Endometrium (tissue), 2 donors: Measurements from ENCODE around the gene SCGB3A1.

Experiments used
- FAIRE-seq: peaks from 2 replicates; lab custom pipeline; 2012; peaks lifted over from hg19 to GRCh38; lab: Jason Lieb, UNC
- donor health status: control.
- donor health status: control.

SCGB3A1 gene

DNA sequence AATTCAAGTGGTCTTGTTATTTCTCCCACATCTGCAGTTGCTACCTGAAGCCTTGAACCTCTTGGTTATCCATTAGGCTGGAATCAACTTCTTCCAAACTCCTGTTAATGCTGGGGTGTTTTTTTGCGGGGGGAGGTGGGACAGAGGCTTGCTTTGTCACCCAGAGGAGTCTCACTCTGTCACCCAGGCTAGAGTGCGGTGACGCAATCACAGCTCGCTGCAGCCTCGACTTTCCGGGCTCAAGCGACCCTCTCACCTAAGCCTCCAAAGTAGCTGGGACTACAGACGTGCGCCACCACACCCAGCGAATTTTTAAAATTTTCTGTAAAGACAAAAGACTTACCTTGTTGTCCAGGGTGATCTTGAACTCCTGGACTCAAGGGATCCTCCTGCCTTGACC lies 4.4 kb downstream of the SCGB3A1 start:
- no peak for FAIRE-seq

DNA sequence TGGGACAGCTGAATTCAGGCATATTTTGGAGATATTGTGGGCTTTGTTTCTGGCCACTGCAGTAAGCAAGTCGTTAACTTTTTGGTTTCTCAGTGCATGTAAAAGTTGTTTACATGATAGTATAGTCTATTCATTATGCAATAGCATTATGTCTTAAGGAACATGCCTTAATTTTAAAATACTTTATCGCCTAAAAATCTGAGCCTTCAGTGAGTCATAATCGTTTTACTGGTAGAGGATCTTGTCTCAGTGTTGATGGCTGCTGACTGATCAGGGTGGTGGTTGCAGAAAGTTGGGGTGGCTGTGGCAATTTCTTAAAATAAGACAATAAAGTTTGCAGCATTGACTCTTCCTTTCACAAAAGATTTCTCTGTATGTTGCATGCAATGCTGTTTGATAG lies 5.1 kb downstream of the SCGB3A1 start:
- no peak for FAIRE-seq

DNA sequence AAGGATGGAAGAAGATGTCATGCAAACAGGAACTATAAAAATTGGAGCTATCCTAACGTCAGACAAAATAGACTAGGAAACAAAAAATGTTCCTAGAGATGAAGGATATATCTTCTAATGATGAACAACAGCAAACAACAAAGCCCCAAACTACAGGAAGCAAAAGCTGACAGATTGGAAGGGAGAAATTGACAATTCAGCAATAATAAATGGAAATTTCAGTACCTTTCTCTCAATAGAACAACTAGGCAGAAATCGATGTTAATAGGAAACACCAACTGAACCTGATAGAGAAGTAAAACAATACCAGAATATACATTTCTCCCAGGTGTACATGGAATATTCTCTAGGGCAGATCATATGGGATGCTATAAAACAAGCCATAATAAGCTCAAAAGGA lies 7.6 kb downstream of the SCGB3A1 start:
- no peak for FAIRE-seq

DNA sequence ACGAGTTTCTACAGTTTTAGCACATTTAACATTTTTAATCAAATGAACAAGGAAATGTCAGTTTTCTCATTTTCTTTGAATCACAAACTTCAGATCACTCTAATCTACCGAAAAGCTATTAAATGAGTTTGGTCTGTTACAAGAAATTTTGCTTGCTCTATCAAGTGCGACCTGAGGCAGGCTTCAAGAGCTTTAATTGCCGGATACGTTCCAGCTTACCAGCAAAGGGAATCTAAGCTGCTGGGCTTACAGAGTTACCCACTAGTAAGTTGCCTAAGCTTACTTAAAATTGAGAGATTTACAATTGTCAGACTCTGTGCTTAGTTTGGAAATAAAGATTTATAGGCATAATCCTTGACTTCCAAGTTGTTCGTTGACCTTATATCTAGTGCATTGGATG lies 10.6 kb downstream of the SCGB3A1 start:
- FAIRE-seq: no peak

DNA sequence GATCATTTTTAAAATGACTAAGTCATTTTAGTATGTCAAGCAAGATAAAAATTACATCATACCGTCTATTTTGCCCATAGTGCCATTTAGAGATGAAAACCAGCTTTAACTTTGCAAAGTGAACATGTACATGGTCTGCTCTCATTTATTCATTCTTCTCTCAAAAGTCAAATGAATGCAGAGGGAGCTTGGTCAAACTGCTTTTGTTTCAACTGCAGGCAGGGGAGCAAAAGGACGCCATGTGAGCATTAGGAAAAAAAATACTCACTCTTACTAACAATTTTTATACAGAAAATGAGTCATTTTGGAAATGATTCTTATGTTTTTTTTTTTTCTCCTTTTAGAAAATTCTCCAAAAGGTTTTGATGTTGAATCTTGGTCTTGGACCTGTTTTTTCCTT lies 15.7 kb downstream of the SCGB3A1 start:
- no peak for FAIRE-seq

DNA sequence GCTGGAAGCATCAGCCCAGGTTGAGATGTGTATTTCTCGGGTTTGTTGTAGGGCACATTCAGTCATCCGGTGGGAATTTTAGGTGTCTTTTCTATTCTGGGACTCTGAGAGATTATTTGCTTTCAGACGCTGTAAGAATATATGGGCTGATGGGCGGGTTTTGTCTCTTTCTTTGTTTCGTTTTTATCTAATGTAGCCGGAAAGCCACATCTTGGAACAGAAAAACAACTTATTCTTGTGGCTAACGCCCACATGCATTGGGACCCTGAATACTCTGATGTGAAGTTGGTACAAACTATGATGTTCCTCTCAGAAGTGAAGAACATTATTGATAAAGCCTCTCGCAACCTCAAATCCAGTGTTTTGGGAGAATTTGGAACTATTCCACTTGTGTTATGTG lies 22.4 kb downstream of the SCGB3A1 start:
- no peak for FAIRE-seq

DNA sequence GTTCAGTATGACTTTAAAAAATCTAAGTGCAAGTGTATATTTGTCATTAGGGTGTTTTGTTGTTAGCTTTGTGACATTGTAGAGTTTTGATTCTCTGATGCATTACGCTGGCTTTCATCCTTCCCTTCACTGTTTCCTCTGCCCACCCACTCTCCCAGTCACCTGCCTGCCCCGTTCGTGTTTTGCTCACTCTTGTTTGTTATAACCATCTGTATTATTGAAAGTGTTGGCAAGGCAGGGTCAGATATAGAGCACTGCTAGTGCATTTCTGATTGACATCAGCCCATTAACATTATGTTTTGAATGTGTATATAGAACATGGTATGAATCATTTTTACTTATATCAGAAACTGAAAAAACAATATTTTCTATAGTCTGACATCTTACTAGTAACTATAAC lies 27.3 kb downstream of the SCGB3A1 start:
- no peak for FAIRE-seq

DNA sequence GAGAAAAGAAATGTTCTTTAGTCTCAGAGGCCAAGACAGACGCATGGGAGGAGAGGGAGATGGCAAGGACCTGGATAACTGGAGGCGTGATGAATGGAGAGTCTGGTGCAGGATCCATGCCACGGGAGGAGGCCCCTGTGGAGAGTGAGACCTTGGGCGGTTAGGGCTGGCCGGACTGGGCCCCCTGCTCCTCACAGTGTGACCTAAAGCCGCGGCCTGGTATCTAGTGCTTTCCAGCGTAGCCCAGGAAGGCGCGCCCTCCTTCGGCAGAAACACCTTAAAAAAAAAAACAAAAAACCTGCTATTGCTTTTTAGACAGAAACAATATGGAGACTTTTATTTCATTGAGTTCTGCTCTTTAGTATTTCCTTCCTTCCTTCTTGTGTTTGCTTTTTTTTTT lies 33.1 kb downstream of the SCGB3A1 start:
- FAIRE-seq: no peak

DNA sequence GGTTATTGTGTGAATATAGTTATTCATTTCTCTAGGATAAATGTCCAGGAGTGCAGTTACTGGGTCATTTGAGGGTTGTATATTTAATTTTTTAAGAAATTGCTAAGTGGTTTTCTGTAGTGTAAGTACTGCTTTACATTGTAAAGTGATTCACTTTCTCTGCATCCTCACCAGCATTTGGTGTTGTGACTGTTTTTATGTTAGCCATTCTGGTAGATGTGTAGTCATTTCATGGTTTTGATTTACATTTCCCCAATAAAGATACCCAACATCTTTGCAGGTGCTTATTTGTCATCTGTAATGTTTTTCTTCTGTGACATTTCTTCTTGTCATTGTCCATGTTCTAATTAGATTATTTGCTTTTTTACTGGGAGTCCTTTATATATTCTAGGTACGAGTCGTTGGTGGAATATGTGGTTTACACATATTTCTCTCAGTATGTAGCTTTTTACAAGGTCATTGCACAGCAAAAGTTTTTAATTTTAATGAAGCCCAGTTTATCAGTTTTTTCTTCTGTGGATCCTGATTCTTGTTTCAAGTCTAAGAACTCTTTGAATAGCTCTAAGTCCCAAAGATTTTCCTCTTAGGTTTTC lies 34.0 kb downstream of the SCGB3A1 start:
- FAIRE-seq: no peak

DNA sequence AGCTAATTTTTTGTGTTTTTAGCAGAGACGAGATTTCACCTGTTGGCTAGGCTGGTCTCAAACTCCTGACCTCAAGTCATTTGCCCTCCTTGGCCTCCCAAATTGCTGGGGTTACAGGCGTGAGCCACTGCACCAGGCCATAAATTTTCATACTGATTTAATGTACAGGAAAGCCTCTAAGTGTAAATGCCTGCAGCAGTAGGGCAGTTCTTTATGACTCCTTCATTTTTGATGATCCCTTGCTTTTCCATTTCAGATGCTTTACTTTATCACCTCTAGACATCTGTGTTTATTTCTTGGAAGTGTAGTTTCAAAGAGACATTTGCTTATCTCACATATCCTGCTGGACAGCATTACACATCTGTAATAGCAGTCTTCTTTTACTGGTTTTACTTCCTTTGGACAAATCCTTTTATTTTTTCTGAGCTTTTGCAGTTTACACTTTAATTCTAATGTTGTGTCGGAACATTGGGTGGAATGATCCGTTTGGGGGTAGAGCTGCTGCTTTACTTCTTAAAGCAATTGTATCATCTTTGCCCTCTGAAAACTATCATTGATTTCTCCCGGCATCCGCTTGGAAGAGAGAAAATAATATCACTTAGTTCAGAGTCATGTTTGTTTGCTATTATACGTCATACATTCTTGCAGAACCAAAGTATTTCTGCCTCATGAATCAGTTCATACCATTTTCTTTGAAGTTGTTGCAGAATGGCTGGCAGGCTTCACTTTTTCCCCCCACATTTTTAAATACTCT lies 36.0 kb downstream of the SCGB3A1 start:
- FAIRE-seq: no peak

DNA sequence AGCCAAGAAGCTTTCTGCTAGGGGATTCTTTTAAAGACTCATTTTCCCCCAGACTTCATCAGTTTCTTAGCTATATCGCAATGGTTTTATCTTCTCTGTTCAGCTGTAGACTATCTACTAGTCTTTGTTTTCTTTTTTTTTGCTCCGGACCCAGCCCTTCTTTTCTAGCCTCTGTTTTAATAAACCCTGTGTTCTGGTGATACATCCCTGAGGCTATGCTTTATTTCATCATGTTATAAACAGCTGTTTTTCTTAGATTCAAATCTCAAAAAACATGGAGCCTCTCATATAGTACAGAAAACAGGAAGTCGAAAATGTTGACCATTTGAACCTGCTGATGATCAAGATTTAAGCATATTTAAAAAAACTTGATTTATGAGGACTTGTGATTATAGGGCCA lies 37.8 kb downstream of the SCGB3A1 start:
- FAIRE-seq: no peak

DNA sequence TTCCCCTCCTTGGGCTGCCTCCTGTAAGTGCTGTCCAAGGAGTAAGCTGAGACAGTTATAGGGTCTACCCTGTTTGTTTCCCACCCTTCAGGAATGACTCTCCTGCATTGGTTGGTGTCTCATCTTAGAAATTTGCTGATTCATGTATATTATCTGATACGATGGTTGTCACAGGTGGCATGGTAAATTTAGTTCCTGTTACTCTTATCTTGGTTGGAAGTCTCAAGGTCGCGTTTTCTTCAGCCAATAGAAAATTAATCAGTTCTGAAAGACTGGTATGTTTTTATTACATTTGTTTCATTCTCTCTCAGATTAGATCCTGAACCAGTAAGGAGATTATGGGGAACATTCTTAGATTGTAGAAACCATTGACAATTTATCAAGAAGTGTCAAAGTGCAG lies 42.7 kb downstream of the SCGB3A1 start:
- FAIRE-seq: no peak

DNA sequence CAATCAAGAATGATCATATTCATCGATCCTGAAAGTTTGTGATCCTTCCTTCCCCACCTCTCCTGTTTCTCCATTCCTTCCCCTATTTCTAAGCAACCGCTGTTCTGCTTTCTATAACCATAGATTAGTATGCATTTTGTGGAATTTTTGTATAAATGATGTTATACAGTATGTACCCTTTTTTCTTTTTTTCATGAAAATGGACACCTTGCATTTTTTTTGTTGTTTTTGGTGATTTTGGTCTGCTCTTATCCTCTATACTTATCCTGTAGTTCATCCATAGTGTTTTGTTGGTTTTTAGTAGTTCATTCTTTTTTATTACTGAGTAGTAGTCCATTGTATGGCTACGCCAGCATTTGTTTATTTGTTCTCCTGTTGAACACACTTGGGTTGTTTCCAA lies 46.1 kb downstream of the SCGB3A1 start:
- FAIRE-seq: no peak

DNA sequence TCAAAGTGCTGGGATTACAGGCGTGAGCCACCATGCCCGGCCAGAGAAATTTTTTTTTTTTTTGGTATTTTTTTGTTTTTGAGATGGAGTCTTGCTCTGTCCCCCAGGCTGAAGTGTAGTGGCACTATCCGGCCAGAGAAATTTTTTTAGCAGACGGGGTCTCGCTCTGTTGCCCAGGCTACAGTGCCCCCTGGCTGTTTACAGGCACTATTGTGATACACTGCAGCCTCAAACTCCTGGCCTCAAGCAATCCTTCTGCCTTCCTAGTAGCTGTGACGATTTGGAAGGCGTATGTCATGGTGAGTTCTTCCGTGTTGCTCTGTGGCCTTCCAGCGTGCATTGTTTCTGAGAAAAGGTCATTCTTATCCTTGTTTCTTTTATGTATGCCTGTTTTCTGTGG lies 49.6 kb downstream of the SCGB3A1 start:
- no peak for FAIRE-seq
